Measurements from ENCODE around the gene TMIE.

GRCh38 chr3:46659285-46659684 lies 41.9 kb upstream of the TMIE start:
- TF ChIP-seq, protein P1, sequence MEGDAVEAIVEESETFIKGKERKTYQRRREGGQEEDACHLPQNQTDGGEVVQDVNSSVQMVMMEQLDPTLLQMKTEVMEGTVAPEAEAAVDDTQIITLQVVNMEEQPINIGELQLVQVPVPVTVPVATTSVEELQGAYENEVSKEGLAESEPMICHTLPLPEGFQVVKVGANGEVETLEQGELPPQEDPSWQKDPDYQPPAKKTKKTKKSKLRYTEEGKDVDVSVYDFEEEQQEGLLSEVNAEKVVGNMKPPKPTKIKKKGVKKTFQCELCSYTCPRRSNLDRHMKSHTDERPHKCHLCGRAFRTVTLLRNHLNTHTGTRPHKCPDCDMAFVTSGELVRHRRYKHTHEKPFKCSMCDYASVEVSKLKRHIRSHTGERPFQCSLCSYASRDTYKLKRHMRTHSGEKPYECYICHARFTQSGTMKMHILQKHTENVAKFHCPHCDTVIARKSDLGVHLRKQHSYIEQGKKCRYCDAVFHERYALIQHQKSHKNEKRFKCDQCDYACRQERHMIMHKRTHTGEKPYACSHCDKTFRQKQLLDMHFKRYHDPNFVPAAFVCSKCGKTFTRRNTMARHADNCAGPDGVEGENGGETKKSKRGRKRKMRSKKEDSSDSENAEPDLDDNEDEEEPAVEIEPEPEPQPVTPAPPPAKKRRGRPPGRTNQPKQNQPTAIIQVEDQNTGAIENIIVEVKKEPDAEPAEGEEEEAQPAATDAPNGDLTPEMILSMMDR (IDR thresholded peaks at IDR 0.05 in 2 of 3, conservative IDR thresholded peaks at IDR 0.05 in 1 of 3; ENCODE audit: insufficient read depth in 2 of 3, low read depth in 1 of 3, low read length in 3 of 3): no peak
- TF ChIP-seq ATF1 (CRISPR knock-in tag; IDR thresholded peaks at IDR 0.05) (no peak), ATF1 (tag; IDR thresholded peaks at IDR 0.05) (no peak), ZKSCAN3 (CRISPR knock-in tag; IDR thresholded peaks at IDR 0.05) (no peak), ZFX (CRISPR knock-in tag; IDR thresholded peaks at IDR 0.05) (no peak), POLR2AphosphoS5 (IDR thresholded peaks at IDR 0.05; ENCODE audit: control insufficient read depth, insufficient read depth, low read depth, low read length) (no peak), MXI1 (IDR thresholded peaks at IDR 0.05; ENCODE audit: low read depth, low read length) (no peak), CBX2 (IDR thresholded peaks at IDR 0.05; ENCODE audit: insufficient read depth, low read length, poor library complexity, severe bottlenecking) (no peak), TBL1XR1 (IDR thresholded peaks at IDR 0.05; ENCODE audit: low read length in 2 of 2) (no peak), ZNF197 (CRISPR knock-in tag; IDR thresholded peaks at IDR 0.05; ENCODE audit: low read depth) (no peak), RBM22 (IDR thresholded peaks at IDR 0.05; ENCODE audit: low read depth, low read length, poor library complexity, severe bottlenecking) (no peak)
- TF ChIP-seq, protein P2, sequence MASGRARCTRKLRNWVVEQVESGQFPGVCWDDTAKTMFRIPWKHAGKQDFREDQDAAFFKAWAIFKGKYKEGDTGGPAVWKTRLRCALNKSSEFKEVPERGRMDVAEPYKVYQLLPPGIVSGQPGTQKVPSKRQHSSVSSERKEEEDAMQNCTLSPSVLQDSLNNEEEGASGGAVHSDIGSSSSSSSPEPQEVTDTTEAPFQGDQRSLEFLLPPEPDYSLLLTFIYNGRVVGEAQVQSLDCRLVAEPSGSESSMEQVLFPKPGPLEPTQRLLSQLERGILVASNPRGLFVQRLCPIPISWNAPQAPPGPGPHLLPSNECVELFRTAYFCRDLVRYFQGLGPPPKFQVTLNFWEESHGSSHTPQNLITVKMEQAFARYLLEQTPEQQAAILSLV (tag; IDR thresholded peaks at IDR 0.05): no peak
- TF ChIP-seq, protein P3, sequence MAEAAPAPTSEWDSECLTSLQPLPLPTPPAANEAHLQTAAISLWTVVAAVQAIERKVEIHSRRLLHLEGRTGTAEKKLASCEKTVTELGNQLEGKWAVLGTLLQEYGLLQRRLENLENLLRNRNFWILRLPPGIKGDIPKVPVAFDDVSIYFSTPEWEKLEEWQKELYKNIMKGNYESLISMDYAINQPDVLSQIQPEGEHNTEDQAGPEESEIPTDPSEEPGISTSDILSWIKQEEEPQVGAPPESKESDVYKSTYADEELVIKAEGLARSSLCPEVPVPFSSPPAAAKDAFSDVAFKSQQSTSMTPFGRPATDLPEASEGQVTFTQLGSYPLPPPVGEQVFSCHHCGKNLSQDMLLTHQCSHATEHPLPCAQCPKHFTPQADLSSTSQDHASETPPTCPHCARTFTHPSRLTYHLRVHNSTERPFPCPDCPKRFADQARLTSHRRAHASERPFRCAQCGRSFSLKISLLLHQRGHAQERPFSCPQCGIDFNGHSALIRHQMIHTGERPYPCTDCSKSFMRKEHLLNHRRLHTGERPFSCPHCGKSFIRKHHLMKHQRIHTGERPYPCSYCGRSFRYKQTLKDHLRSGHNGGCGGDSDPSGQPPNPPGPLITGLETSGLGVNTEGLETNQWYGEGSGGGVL (CRISPR knock-in tag; IDR thresholded peaks at IDR 0.05): no peak
- TF ChIP-seq, protein P4, sequence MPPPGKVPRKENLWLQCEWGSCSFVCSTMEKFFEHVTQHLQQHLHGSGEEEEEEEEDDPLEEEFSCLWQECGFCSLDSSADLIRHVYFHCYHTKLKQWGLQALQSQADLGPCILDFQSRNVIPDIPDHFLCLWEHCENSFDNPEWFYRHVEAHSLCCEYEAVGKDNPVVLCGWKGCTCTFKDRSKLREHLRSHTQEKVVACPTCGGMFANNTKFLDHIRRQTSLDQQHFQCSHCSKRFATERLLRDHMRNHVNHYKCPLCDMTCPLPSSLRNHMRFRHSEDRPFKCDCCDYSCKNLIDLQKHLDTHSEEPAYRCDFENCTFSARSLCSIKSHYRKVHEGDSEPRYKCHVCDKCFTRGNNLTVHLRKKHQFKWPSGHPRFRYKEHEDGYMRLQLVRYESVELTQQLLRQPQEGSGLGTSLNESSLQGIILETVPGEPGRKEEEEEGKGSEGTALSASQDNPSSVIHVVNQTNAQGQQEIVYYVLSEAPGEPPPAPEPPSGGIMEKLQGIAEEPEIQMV (tag; conservative IDR thresholded peaks at IDR 0.05; ENCODE audit: low read depth): no peak
- TF ChIP-seq, protein P5, sequence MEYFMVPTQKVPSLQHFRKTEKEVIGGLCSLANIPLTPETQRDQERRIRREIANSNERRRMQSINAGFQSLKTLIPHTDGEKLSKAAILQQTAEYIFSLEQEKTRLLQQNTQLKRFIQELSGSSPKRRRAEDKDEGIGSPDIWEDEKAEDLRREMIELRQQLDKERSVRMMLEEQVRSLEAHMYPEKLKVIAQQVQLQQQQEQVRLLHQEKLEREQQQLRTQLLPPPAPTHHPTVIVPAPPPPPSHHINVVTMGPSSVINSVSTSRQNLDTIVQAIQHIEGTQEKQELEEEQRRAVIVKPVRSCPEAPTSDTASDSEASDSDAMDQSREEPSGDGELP (CRISPR knock-in tag; IDR thresholded peaks at IDR 0.05; ENCODE audit: borderline replicate concordance): no peak

Data from K562 (cell line).